Measurements from ENCODE around the gene CYB561A3.

CYB561A3 gene

GRCh38 chr11:61361741-61362541 lies at the start of gene CYB561A3, which contains the start of gene TMEM138:
TSS of gene CYB561A3 (minus strand) at chr11:61361882. CDS start at chr11:61356713, 5,169 bp downstream.
TSS of gene TMEM138 (plus strand) at chr11:61362374. CDS start at chr11:61364391, 2,017 bp downstream.
- H3K4me1 ChIP-seq (ENCODE audit: insufficient read depth, low read length): peaks cover 25% of the 10 kb centered on the region
- peak within 1 kb of the TSS; percentile 95 for H3K27ac ChIP-seq (ENCODE audit: low read depth, low read length)
- peak within 1 kb of the TSS; percentile 93 for H3K9ac ChIP-seq (ENCODE audit: low read length)
- H3K36me3 ChIP-seq (ENCODE audit: insufficient read depth, low read length): peaks cover 27% of the 10 kb centered on the region
- peak within 1 kb of the TSS; percentile 61 to 100 for H3K4me3 ChIP-seq (ENCODE audit: low read depth in 1 of 2, low read length in 2 of 2)
- no peaks in the 10 kb centered on the region for H3K9me3 ChIP-seq (ENCODE audit: low read length)
- no peaks in the 10 kb centered on the region for H3K27me3 ChIP-seq (ENCODE audit: control insufficient read depth in 1 of 2, insufficient read depth in 2 of 2, low read length in 2 of 2)

GRCh38 chr11:61406991-61407728 lies 45.5 kb upstream of the CYB561A3 start:
- Histone ChIP-seq H3K9ac (ENCODE audit: low read length) (no peak overlapping the region), H3K27me3 (ENCODE audit: control insufficient read depth in 1 of 2, insufficient read depth in 2 of 2, low read length in 2 of 2) (no peaks in the 10 kb centered on the region), H3K9me3 (ENCODE audit: low read length) (no peaks in the 10 kb centered on the region), H3K4me1 (ENCODE audit: insufficient read depth, low read length) (no peaks in the 10 kb centered on the region), H3K4me3 (ENCODE audit: low read depth in 1 of 2, low read length in 2 of 2) (no peak overlapping the region), H3K36me3 (ENCODE audit: insufficient read depth, low read length) (peaks cover 86% of the 10 kb centered on the region), H3K27ac (ENCODE audit: low read depth, low read length) (no peak overlapping the region)

GRCh38 chr11:61406067-61406466 lies 44.4 kb upstream of the CYB561A3 start:
- Histone ChIP-seq H3K4me1 (ENCODE audit: insufficient read depth, low read length) (no peaks in the 10 kb centered on the region), H3K9me3 (ENCODE audit: low read length) (no peaks in the 10 kb centered on the region), H3K4me3 (ENCODE audit: low read depth in 1 of 2, low read length in 2 of 2) (no peak overlapping the region), H3K27me3 (ENCODE audit: control insufficient read depth in 1 of 2, insufficient read depth in 2 of 2, low read length in 2 of 2) (no peaks in the 10 kb centered on the region), H3K36me3 (ENCODE audit: insufficient read depth, low read length) (peaks cover 77% of the 10 kb centered on the region), H3K9ac (ENCODE audit: low read length) (no peak overlapping the region), H3K27ac (ENCODE audit: low read depth, low read length) (no peak overlapping the region)

GRCh38 chr11:61404641-61405040 lies 43.0 kb upstream of the CYB561A3 start:
- Histone ChIP-seq H3K9me3 (ENCODE audit: low read length) (no peaks in the 10 kb centered on the region), H3K4me1 (ENCODE audit: insufficient read depth, low read length) (no peaks in the 10 kb centered on the region), H3K27me3 (ENCODE audit: control insufficient read depth in 1 of 2, insufficient read depth in 2 of 2, low read length in 2 of 2) (no peaks in the 10 kb centered on the region), H3K27ac (ENCODE audit: low read depth, low read length) (no peak overlapping the region), H3K9ac (ENCODE audit: low read length) (no peak overlapping the region), H3K36me3 (ENCODE audit: insufficient read depth, low read length) (peaks cover 72% of the 10 kb centered on the region), H3K4me3 (ENCODE audit: low read depth in 1 of 2, low read length in 2 of 2) (no peak overlapping the region)

GRCh38 chr11:61404103-61404502 lies 42.4 kb upstream of the CYB561A3 start:
- Histone ChIP-seq H3K4me3 (ENCODE audit: low read depth in 1 of 2, low read length in 2 of 2) (no peak overlapping the region), H3K9ac (ENCODE audit: low read length) (no peak overlapping the region), H3K4me1 (ENCODE audit: insufficient read depth, low read length) (no peaks in the 10 kb centered on the region), H3K36me3 (ENCODE audit: insufficient read depth, low read length) (peaks cover 68% of the 10 kb centered on the region), H3K27ac (ENCODE audit: low read depth, low read length) (no peak overlapping the region), H3K27me3 (ENCODE audit: control insufficient read depth in 1 of 2, insufficient read depth in 2 of 2, low read length in 2 of 2) (no peaks in the 10 kb centered on the region), H3K9me3 (ENCODE audit: low read length) (no peaks in the 10 kb centered on the region)

GRCh38 chr11:61403658-61404057 lies 42.0 kb upstream of the CYB561A3 start:
- Histone ChIP-seq H3K36me3 (ENCODE audit: insufficient read depth, low read length) (peaks cover 69% of the 10 kb centered on the region), H3K27ac (ENCODE audit: low read depth, low read length) (no peak overlapping the region), H3K4me3 (ENCODE audit: low read depth in 1 of 2, low read length in 2 of 2) (no peak overlapping the region), H3K9me3 (ENCODE audit: low read length) (no peaks in the 10 kb centered on the region), H3K9ac (ENCODE audit: low read length) (no peak overlapping the region), H3K27me3 (ENCODE audit: control insufficient read depth in 1 of 2, insufficient read depth in 2 of 2, low read length in 2 of 2) (no peaks in the 10 kb centered on the region), H3K4me1 (ENCODE audit: insufficient read depth, low read length) (no peaks in the 10 kb centered on the region)

- H3K9me3 ChIP-seq (ENCODE audit: low read length): no peaks in the 10 kb centered on the region
- H3K27me3 ChIP-seq (ENCODE audit: control insufficient read depth in 1 of 2, insufficient read depth in 2 of 2, low read length in 2 of 2): no peaks in the 10 kb centered on the region
- peaks cover 61% of the 10 kb centered on the region for H3K36me3 ChIP-seq (ENCODE audit: insufficient read depth, low read length)
- no peak overlapping the region for H3K27ac ChIP-seq (ENCODE audit: low read depth, low read length)
- H3K4me3 ChIP-seq (ENCODE audit: low read depth in 1 of 2, low read length in 2 of 2): no peak overlapping the region
- no peaks in the 10 kb centered on the region for H3K4me1 ChIP-seq (ENCODE audit: insufficient read depth, low read length)
- no peak overlapping the region for H3K9ac ChIP-seq (ENCODE audit: low read length)
Observed at GRCh38 chr11:61401573-61401972, 39.9 kb upstream of the CYB561A3 start.

- Histone ChIP-seq H3K9me3 (ENCODE audit: low read length) (no peaks in the 10 kb centered on the region), H3K27me3 (ENCODE audit: control insufficient read depth in 1 of 2, insufficient read depth in 2 of 2, low read length in 2 of 2) (no peaks in the 10 kb centered on the region), H3K27ac (ENCODE audit: low read depth, low read length) (no peak overlapping the region), H3K36me3 (ENCODE audit: insufficient read depth, low read length) (peaks cover 58% of the 10 kb centered on the region), H3K9ac (ENCODE audit: low read length) (no peak overlapping the region), H3K4me1 (ENCODE audit: insufficient read depth, low read length) (no peaks in the 10 kb centered on the region), H3K4me3 (ENCODE audit: low read depth in 1 of 2, low read length in 2 of 2) (no peak overlapping the region)
Observed at GRCh38 chr11:61401173-61401572, 39.5 kb upstream of the CYB561A3 start.

GRCh38 chr11:61392981-61393595 lies 31.4 kb upstream of the CYB561A3 start:
- Histone ChIP-seq H3K27ac (ENCODE audit: low read depth, low read length) (peak overlapping the region; percentile 76), H3K4me1 (ENCODE audit: insufficient read depth, low read length) (peaks cover 13% of the 10 kb centered on the region)

GRCh38 chr11:61390161-61390560 lies 28.5 kb upstream of the CYB561A3 start:
- Histone ChIP-seq H3K27me3 (ENCODE audit: control insufficient read depth in 1 of 2, insufficient read depth in 2 of 2, low read length in 2 of 2) (no peaks in the 10 kb centered on the region), H3K4me3 (ENCODE audit: low read depth in 1 of 2, low read length in 2 of 2) (no peak overlapping the region), H3K9ac (ENCODE audit: low read length) (no peak overlapping the region), H3K36me3 (ENCODE audit: insufficient read depth, low read length) (peaks cover 10% of the 10 kb centered on the region), H3K9me3 (ENCODE audit: low read length) (no peaks in the 10 kb centered on the region), H3K4me1 (ENCODE audit: insufficient read depth, low read length) (peaks cover 17% of the 10 kb centered on the region), H3K27ac (ENCODE audit: low read depth, low read length) (no peak overlapping the region)

More at GRCh38 chr11:61392981-61393595, 31.4 kb upstream of the CYB561A3 start:
- Histone ChIP-seq H3K9me3 (ENCODE audit: low read length) (no peaks in the 10 kb centered on the region), H3K9ac (ENCODE audit: low read length) (peak overlapping the region; percentile 88), H3K4me3 (ENCODE audit: low read depth in 1 of 2, low read length in 2 of 2) (peak overlapping the region; percentile 79 to 97), H3K27me3 (ENCODE audit: control insufficient read depth in 1 of 2, insufficient read depth in 2 of 2, low read length in 2 of 2) (no peaks in the 10 kb centered on the region), H3K36me3 (ENCODE audit: insufficient read depth, low read length) (peaks cover 16% of the 10 kb centered on the region)

Data from muscle layer of colon (tissue), 2 donors.